Endothelial cell of umbilical vein (primary cell): ENCODE results near the gene ATG10. TPM values are rescaled to one million over a fixed set of nuclear protein-coding genes. Genes with fewer than 3 reads are reported as not detected.

Experiments used
- BruUV-seq: library from RNA; stranded (reverse); fragments of 400-500 nt; replicated peaks from 2 replicates; lab custom pipeline; 2021; lab: Mats Ljungman, UMichigan
- CTCF ChIA-PET: fragments of 300-600, 350-600 bp; sonication (Branson Sonifier 250); formaldehyde crosslinking; loops from one replicate; lab custom pipeline; 2021; ENCODE audit warnings: antibody characterized with exemption, inconsistent platforms; lab: Charles Lee
- POLR2A ChIA-PET: fragments of 300-600, 350-600 bp; sonication (Branson Sonifier 250); formaldehyde crosslinking; loops from one replicate; lab custom pipeline; 2021; ENCODE audit warnings: antibody characterized with exemption, inconsistent platforms; lab: Charles Lee
- DNase-seq: peaks from one replicate; pipeline ENCODE4 v3.0.0-alpha.2; 2011; ENCODE audit warnings: low read depth, low spot score
- FAIRE-seq: peaks from 2 replicates; lab custom pipeline; 2011; peaks lifted over from hg19 to GRCh38; lab: Jason Lieb, UNC
- H2AFZ ChIP-seq: 2 replicates; pipeline ENCODE4 v1.6.0; 2012; ENCODE audit warnings: low read depth, low read length, control low read depth, inconsistent platforms
- H3K27ac ChIP-seq: 2 replicates; pipeline ENCODE4 v1.5.1; 2011; ENCODE audit warnings: low read depth, mild to moderate bottlenecking, control low read depth, low read length, moderate library complexity; ENCODE audit not compliant: insufficient read depth
- H3K27me3 ChIP-seq, 2 experiments: 2 replicates each; pipeline versions ENCODE4 v1.6.0 to v1.6.1; 2011; ENCODE audit warnings: low read length in 2 of 2, mixed read lengths in 1 of 2; ENCODE audit not compliant: control insufficient read depth in 2 of 2, insufficient read depth in 2 of 2
- H3K36me3 ChIP-seq, 2 experiments: 2 replicates in 1 of 2; 3 replicates in 1 of 2; pipeline ENCODE4 v1.5.1; 2011; ENCODE audit warnings: low read length in 2 of 2, mild to moderate bottlenecking in 1 of 2, moderate library complexity in 1 of 2; ENCODE audit not compliant: control insufficient read depth in 2 of 2, insufficient read depth in 2 of 2; ENCODE audit errors: extremely low read depth in 1 of 2
- H3K4me1 ChIP-seq: 3 replicates; pipeline ENCODE4 v1.5.1; 2011; ENCODE audit warnings: mild to moderate bottlenecking, low read length; ENCODE audit not compliant: control insufficient read depth, insufficient read depth; ENCODE audit errors: extremely low read depth
- H3K4me2 ChIP-seq: 2 replicates; pipeline ENCODE4 v1.6.1; 2011; ENCODE audit warnings: low read length, control low read depth, mixed read lengths; ENCODE audit not compliant: insufficient read depth
- H3K4me3 ChIP-seq, 3 experiments: fragments of 200-600 bp in 1 of 3; sonication (generic), shearing (Covaris generic) in 1 of 3; replicated peaks in 1 of 3; 2 replicates each; pipeline ENCODE4 v1.5.1; 2011 to 2016; ENCODE audit warnings: control low read depth in 3 of 3, low read length in 3 of 3, mild to moderate bottlenecking in 2 of 3, inconsistent platforms in 1 of 3, low read depth in 1 of 3, moderate library complexity in 1 of 3; ENCODE audit not compliant: insufficient read depth in 1 of 3
- H3K79me2 ChIP-seq: 2 replicates; pipeline ENCODE4 v1.6.0; 2012; ENCODE audit warnings: low read length, inconsistent platforms; ENCODE audit not compliant: control insufficient read depth, insufficient read depth
- H3K9ac ChIP-seq: replicated peaks from 2 replicates; pipeline ENCODE3; 2011; ENCODE audit warnings: low read length, control low read depth; ENCODE audit not compliant: insufficient read depth; ENCODE audit errors: extremely low read depth
- H3K9me1 ChIP-seq: replicated peaks from 3 replicates; pipeline ENCODE4 v1.6.0; 2011; ENCODE audit warnings: mild to moderate bottlenecking, low read length; ENCODE audit not compliant: control insufficient read depth, insufficient read depth; ENCODE audit errors: extremely low read depth
- H3K9me3 ChIP-seq: replicated peaks from 2 replicates; pipeline ENCODE4 v1.5.1; 2012; ENCODE audit warnings: low read length, inconsistent platforms; ENCODE audit not compliant: control insufficient read depth, insufficient read depth
- H4K20me1 ChIP-seq: replicated peaks from 2 replicates; pipeline ENCODE3; 2011; ENCODE audit warnings: mild to moderate bottlenecking, low read length; ENCODE audit not compliant: control insufficient read depth, insufficient read depth; ENCODE audit errors: extremely low read depth
- EZH2 ChIP-seq: IDR thresholded peaks from 2 replicates; pipeline ENCODE4 v1.6.1; 2012; ENCODE audit warnings: borderline replicate concordance, low read depth, mild to moderate bottlenecking, moderate library complexity, low read length, inconsistent platforms; ENCODE audit not compliant: severe bottlenecking
- FOS ChIP-seq: IDR thresholded peaks from 2 replicates; pipeline ENCODE4 v1.6.1; 2011; ENCODE audit warnings: mild to moderate bottlenecking, low read length, moderate library complexity, borderline replicate concordance; ENCODE audit not compliant: insufficient read depth
- GATA2 ChIP-seq: IDR thresholded peaks from 2 replicates; pipeline ENCODE4 v1.7.0; 2011; ENCODE audit warnings: low read depth, mild to moderate bottlenecking, moderate library complexity, mixed read lengths, low read length; ENCODE audit not compliant: insufficient read length, insufficient read depth
- JUN ChIP-seq: IDR thresholded peaks from 2 replicates; pipeline ENCODE4 v1.6.1; 2011; ENCODE audit warnings: borderline replicate concordance, low read depth; ENCODE audit not compliant: insufficient read length, insufficient read depth
- MAX ChIP-seq: IDR thresholded peaks from 2 replicates; pipeline ENCODE4 v1.6.1; 2011; ENCODE audit not compliant: insufficient read depth, insufficient read length
- MYC ChIP-seq: IDR thresholded peaks from one replicate; pipeline ENCODE4 v1.6.1; 2011; ENCODE audit warnings: mild to moderate bottlenecking, low read depth, low read length
- POLR2A ChIP-seq: IDR thresholded peaks from 2 replicates; pipeline ENCODE4 v1.6.1; 2012; ENCODE audit warnings: low read depth, mild to moderate bottlenecking, control low read depth, low read length
- POLR2AphosphoS5 ChIP-seq: IDR thresholded peaks from 2 replicates; pipeline ENCODE4 v1.6.1; 2012; ENCODE audit warnings: low read depth, mild to moderate bottlenecking, control low read depth, low read length, moderate library complexity; ENCODE audit not compliant: insufficient read depth
- dilution Hi-C: fragments of 300-500 bp; cut with MboI; formaldehyde crosslinking; loops from one replicate; pipeline ENCODE4 v1.15.0; 2019; ENCODE audit warnings: low sequenced_read_pairs; ENCODE audit not compliant: extremely low pct_ligation_motif_present
- intact Hi-C: fragments of 100-400 bp; cut with micrococcal nuclease; formaldehyde crosslinking; loops from one replicate; pipeline ENCODE4 v1.10.0; 2022
- polyA plus RNA-seq, 4 experiments: library from polyadenylated mRNA; depleted of rRNA in 3 of 4; stranded (reverse) in 3 of 4; unstranded in 1 of 4; fragments of >200 nt; gene quantifications; 2 replicates each; pipeline versions ENCODE4 v1.2.1 to v1.2.3, GENCODE V29; 2011 to 2012; ENCODE audit warnings: missing spikeins in 1 of 4
- total RNA-seq: library from RNA; stranded (reverse); gene quantifications from 2 replicates; pipeline ENCODE4 v1.2.3, GENCODE V29; 2021
- TF ChIP-seq, protein P1 (sequence below), 2 donors: IDR thresholded peaks; 1 replicate in 1 of 2; 2 replicates in 1 of 2; pipeline ENCODE4 v1.5.1; 2011; ENCODE audit warnings: low read length in 2 of 2, mild to moderate bottlenecking in 2 of 2, moderate library complexity in 2 of 2, control low read depth in 1 of 2, inconsistent platforms in 1 of 2, low read depth in 1 of 2; ENCODE audit not compliant: insufficient read depth in 1 of 2; ENCODE audit errors: extremely low read depth in 1 of 2

ATG10 gene
- total and polyA plus RNA-seq, 2 donors (not counting 3 experiments of a cell fraction or from before 2014, with no cell fraction given): 1.6 to 3.9 TPM

- H3K9me3 ChIP-seq: no peaks in the 10 kb centered on the region
- H3K4me2 ChIP-seq: no peak overlapping the region
- POLR2A ChIA-PET: interaction anchor here (0.7 kb wide), 1 partner anchor 567 kb away, joined by 4 read pairs; no protein-coding TSS in a partner anchor
- TF ChIP-seq, protein P1, sequence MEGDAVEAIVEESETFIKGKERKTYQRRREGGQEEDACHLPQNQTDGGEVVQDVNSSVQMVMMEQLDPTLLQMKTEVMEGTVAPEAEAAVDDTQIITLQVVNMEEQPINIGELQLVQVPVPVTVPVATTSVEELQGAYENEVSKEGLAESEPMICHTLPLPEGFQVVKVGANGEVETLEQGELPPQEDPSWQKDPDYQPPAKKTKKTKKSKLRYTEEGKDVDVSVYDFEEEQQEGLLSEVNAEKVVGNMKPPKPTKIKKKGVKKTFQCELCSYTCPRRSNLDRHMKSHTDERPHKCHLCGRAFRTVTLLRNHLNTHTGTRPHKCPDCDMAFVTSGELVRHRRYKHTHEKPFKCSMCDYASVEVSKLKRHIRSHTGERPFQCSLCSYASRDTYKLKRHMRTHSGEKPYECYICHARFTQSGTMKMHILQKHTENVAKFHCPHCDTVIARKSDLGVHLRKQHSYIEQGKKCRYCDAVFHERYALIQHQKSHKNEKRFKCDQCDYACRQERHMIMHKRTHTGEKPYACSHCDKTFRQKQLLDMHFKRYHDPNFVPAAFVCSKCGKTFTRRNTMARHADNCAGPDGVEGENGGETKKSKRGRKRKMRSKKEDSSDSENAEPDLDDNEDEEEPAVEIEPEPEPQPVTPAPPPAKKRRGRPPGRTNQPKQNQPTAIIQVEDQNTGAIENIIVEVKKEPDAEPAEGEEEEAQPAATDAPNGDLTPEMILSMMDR (IDR thresholded peaks at IDR 0.05; ENCODE audit: extremely low read depth in 1 of 2, insufficient read depth in 1 of 2, low read depth in 1 of 2, low read length in 2 of 2): no peak
- TF ChIP-seq GATA2 (no peak), POLR2A (no peak), MAX (no peak), FOS (no peak), MYC (no peak), JUN (no peak), EZH2 (no peak), POLR2AphosphoS5 (no peak)
- BruUV-seq: no TSS peak
- DNase-seq: no peak
- no peaks in the 10 kb centered on the region for H3K36me3 ChIP-seq
- no peak overlapping the region for H3K27ac ChIP-seq
- no peaks in the 10 kb centered on the region for H3K9me1 ChIP-seq
- H3K4me3 ChIP-seq: no peak overlapping the region
- no peaks in the 10 kb centered on the region for H4K20me1 ChIP-seq
- no peaks in the 10 kb centered on the region for H3K4me1 ChIP-seq
- CTCF ChIA-PET: interaction anchor here (1.2 kb wide), 1 partner anchor 13 kb away, joined by 5 read pairs; no protein-coding TSS in a partner anchor
- no peak overlapping the region for H3K9ac ChIP-seq
- no peaks in the 10 kb centered on the region for H3K79me2 ChIP-seq
- dilution Hi-C loops: no loop called here
- no peak overlapping the region for H2AFZ ChIP-seq
- H3K27me3 ChIP-seq: no peaks in the 10 kb centered on the region
- intact Hi-C loops: no loop called here
- no peak for FAIRE-seq
Measured at GRCh38 chr5:82151204-82151603, 179.4 kb downstream of the ATG10 start.
